ENCODE measurements around the gene SPANXN4.
A peak's percentile ranks its signal among the peaks of the same experiment; 100 is the strongest.

SPANXN4 gene, protein sequence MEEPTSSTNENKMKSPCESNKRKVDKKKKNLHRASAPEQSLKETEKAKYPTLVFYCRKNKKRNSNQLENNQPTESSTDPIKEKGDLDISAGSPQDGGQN

DNA sequence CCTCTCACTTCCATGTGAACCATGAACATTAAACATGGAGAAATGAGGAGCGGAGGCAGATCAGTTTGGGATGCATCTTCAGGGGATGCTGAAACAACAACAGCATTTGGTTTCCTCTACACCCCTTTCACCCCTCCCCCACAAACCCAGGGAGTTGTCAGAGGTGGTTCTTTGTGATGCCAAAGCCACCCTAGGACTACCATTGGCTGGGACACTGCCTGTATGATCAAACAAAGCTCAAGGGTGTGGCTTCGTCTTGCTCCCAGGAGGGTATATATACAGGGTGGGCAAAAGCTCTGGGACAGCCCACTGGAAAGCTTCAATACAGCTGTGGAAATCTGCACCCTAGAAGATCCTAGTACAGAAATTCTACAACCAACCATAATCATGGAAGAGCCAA lies at the start of gene SPANXN4:
TSS of gene SPANXN4 (plus strand) at position 301 of the 400 bp plus-strand sequence. CDS start at position 388, 87 bp downstream.
- no peak for DNase-seq

DNA sequence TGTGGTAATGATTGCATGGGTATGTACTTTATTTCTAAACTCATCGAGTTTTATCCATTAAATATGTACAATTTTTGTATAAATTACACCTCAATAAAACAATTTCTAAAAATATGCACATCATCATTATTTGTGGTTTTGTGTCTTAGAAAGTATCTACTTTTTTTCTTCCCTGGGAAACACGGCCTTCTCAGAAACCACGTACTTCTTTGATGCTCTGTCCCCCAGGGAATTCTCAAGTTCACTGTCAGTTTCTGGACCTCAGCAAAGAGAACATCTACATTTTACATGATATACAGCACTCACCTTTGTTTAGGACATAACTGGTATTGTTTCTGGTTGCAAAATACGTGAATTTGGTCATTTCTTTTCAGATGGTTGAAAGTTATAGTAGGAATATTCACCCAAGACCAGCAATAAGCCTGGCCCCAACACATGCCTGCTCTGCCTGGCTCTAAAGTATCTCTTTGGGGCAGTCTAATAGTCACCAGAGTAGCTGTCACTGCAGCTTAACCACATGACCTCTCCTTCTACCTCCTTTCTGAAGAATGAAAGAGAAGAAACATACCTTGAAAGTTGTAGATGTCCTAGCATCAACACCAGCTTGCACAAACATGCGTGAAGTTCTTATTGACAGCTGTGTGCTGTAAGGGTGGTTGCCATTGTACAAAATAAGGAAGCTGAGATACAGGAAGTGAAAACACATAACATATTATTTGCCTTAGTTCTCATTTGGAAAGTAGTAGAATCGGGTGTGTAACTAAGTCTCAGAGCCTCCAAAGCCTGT lies 48.4 kb upstream of the SPANXN4 start:
- peak; percentile 16 to 32 for DNase-seq

DNA sequence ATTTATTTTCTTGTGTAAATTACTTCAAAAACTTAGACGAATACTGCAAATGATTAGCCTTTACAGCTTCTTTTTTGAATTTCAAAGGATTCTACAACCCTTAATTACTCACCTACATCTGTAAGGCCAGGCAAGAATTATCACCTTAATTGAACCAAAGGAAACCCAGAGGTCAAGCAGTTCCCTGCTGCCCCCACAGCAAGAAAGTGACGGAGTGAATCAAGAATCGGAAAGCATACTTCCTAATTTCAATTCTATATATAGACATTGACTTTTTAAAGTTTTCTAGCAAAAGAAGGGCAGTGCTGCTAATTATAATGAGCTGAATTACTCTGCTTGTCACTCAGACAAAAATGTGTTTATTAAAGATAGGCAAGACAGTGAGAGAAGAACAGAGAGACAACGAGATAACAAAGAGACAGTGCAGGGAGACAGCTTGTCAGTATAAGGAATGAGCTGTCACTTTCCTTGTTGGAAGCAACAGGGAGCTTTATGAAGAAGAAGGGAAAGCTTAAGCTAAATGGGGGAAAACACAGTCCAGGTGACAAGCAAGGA lies 47.5 kb upstream of the SPANXN4 start:
- no peak for DNase-seq

DNA sequence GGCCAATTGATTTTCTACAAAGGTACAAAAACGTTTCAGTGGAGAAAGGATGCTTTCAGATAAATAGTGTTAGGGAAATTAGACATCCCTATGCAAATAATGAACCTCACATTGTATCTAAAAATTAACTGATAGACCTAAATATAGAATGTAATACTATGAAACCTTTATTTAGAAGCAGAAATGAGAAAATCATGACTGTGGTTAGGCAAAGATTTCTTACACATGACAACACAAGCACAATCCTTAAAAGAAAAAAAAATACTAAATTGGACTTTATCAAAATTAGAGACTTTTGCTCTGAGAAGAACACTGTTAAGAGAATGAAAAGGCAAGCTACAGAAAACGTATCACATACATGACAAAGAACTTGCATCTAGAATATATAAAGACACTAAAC lies 43.0 kb upstream of the SPANXN4 start:
- DNase-seq = no peak

DNA sequence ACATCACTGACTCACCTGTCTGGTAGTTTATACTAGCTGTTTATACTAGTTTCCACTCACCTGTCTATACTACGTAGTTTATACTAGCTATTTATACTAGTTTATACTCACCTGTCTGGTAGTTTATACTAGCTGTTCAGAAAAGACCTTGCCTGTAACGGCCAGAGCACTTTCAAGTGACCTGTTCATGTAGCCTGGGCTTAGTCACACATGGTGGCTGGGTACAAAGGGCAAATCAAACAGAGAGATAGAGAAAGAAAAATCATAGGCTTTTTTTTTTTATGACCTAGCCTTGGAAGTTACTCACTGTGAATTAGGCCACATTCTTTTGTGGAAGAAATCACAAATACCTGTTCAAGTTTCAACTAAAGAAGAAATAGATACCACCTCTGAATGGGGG lies 30.7 kb upstream of the SPANXN4 start:
- DNase-seq = no peak

- DNase-seq = peak in 1 of 2 experiments; percentile 41
Measured at GRCh38 chrX:142998447-142999198, 27.1 kb upstream of the SPANXN4 start.

DNA sequence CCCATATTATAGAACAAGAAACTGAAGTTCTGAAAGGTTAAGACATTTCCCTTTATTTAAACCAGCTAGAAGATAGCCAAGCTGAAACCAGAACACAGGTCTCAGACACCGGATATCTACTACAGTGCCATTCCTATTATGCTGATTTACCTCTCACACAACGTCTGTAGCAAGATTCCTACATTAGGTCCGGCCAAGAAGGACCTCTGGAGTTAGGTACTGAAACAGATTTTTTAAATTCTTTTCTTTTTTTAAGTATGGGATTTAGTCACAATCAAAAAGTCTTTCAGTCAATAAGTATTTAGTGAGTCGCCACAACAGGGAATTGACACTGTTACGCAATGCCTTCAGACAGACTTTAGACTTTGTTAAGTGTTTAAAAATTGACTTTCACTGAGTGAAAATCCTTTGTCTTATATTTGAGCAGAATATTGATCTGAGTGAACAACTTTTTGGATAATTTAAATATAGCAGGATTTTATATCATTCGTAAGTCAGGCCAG lies 26.5 kb upstream of the SPANXN4 start:
- DNase-seq = peak in 1 of 2 experiments; percentile 38

GRCh38 chrX:143002206-143002605 lies 23.5 kb upstream of the SPANXN4 start:
- no peak for DNase-seq

- no peak for DNase-seq
Measured at GRCh38 chrX:143017272-143017671, 8.5 kb upstream of the SPANXN4 start.

GRCh38 chrX:143027275-143027674 lies 1.5 kb downstream of the SPANXN4 start:
- DNase-seq = no peak

DNA sequence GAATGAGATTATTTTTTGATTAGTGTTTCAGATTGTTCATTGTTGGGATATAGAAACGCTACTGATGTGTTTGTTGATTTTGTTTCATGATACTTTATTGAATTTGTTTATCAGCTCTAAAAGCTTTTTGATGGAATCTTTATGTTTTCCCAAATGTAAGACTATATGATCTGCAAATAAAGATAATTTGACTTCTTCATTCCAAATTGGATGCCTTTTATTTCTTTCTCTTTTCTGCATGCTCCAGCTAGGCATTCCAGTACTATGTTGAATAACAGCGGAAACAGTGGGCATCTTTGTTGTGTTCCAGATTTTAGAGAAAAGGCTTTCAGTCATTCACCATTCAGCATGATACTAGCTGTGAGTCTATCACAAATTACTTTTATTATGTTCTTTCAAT lies 21.8 kb downstream of the SPANXN4 start:
- no peak for DNase-seq

DNA sequence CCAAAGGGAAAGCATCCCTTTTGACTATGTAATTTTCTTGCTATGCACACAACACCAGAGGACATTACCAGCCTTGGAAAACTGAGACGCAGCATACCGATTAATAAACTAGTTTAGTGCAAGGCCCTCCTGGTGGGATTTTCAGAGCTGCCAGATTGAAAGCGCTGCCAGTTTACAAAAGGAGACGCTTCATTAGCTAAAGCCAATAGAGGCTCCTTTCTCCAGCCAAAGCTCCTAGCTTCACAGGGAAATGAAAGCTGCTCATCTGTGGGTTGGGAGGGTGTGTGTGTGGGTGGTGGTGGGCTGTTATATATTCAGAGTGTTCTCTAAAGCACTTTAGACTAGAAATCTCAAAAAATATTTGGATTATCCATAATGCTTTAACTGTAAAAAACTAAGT lies 32.4 kb downstream of the SPANXN4 start:
- DNase-seq = no peak

GRCh38 chrX:143081231-143081630 lies 55.5 kb downstream of the SPANXN4 start:
- no peak for DNase-seq

DNA sequence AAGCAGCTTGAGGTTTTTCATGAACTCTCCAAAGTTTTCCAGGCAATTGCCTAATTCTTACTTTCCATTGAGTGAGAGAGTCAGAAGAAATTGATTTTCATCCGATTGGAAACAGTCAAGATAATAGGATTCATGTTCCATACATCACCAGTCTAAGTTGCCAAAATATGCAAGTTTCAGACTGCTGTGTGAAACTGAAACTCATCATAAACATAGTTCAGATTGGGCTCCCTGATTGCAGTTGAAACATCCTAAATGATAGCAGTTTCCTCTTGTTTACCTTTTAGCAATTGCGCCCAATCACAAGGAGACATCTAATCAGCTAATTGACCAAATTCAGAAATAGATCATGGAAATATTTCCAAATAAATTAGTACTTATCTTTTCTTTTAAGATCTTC lies 56.8 kb downstream of the SPANXN4 start:
- no peak for DNase-seq

Measured in Kasumi-1 (cell line).